AG04450 (cell line): ENCODE results near the gene CAVIN2. TPM values are rescaled to one million over a fixed set of nuclear protein-coding genes. Genes with fewer than 3 reads are reported as not detected.

Experiments
- CTCF ChIA-PET: fragments of 300-600, 350-600 bp; formaldehyde crosslinking; extraction: SDS; loops from one replicate; lab custom pipeline; 2022; ENCODE audit warnings: antibody characterized with exemption, inconsistent platforms; lab: Charles Lee
- POLR2A ChIA-PET: fragments of 350-600 bp; formaldehyde crosslinking; extraction: SDS; loops from one replicate; lab custom pipeline; 2021; ENCODE audit warnings: antibody characterized with exemption, inconsistent platforms; lab: Yijun Ruan, JAX
- DNase-seq: peaks from one replicate; pipeline ENCODE4 v3.0.0-alpha.2; 2011; ENCODE audit warnings: low read depth, low spot score
- H3K27ac ChIP-seq: one replicate; pipeline ENCODE4 v1.5.1; 2012; ENCODE audit warnings: low read depth, low read length, control low read depth
- H3K27me3 ChIP-seq: one replicate; pipeline ENCODE4 v1.6.0; 2012; ENCODE audit warnings: low read length; ENCODE audit not compliant: control insufficient read depth, insufficient read depth
- H3K4me3 ChIP-seq: 2 replicates; pipeline ENCODE4 v1.5.1; 2011; ENCODE audit warnings: mild to moderate bottlenecking, low read depth, low read length, control low read depth
- H3K9me3 ChIP-seq: 2 replicates; pipeline ENCODE4 v1.5.1; 2012; ENCODE audit warnings: low read length; ENCODE audit not compliant: control insufficient read depth, insufficient read depth
- polyA plus RNA-seq: library from polyadenylated mRNA; depleted of rRNA; stranded (reverse); fragments of >200 nt; gene quantifications from 2 replicates; pipeline ENCODE4 v1.2.3, GENCODE V29; 2011
- TF ChIP-seq, protein P1 (sequence below): IDR thresholded peaks from 2 replicates; pipeline ENCODE4 v1.5.1; 2011; ENCODE audit warnings: low read depth, low read length, control low read depth, inconsistent platforms

CAVIN2 gene
- polyA plus RNA-seq, 1 experiment = 26.1 TPM

DNA sequence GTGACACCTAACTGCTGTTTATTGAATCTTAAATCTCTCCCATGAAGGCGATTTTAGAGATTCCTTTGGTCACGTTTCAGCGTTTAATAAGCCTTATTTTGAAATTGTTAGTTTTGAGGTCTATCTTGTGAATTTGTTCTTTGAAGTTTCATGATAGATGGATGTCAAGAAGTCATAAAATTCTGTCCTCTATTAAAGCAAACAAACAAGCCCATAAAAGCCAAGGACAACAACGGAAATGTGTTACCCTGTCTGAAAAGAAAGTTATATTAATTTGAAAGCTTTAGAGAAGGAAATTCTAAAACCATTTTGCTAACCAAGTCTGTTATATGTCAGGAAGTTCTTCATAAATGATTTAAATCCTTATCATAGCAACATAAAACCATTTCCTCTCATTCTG is 7.0 kb upstream of the CAVIN2 start:
- no peaks in the 10 kb centered on the region for H3K27me3 ChIP-seq
- TF ChIP-seq, protein P1, sequence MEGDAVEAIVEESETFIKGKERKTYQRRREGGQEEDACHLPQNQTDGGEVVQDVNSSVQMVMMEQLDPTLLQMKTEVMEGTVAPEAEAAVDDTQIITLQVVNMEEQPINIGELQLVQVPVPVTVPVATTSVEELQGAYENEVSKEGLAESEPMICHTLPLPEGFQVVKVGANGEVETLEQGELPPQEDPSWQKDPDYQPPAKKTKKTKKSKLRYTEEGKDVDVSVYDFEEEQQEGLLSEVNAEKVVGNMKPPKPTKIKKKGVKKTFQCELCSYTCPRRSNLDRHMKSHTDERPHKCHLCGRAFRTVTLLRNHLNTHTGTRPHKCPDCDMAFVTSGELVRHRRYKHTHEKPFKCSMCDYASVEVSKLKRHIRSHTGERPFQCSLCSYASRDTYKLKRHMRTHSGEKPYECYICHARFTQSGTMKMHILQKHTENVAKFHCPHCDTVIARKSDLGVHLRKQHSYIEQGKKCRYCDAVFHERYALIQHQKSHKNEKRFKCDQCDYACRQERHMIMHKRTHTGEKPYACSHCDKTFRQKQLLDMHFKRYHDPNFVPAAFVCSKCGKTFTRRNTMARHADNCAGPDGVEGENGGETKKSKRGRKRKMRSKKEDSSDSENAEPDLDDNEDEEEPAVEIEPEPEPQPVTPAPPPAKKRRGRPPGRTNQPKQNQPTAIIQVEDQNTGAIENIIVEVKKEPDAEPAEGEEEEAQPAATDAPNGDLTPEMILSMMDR = no peak
- H3K9me3 ChIP-seq = no peaks in the 10 kb centered on the region
- ChIA-PET POLR2A (no interaction called here), CTCF (no interaction called here)
- H3K4me3 ChIP-seq = no peak overlapping the region
- H3K27ac ChIP-seq = no peak overlapping the region
- no peak for DNase-seq

DNA sequence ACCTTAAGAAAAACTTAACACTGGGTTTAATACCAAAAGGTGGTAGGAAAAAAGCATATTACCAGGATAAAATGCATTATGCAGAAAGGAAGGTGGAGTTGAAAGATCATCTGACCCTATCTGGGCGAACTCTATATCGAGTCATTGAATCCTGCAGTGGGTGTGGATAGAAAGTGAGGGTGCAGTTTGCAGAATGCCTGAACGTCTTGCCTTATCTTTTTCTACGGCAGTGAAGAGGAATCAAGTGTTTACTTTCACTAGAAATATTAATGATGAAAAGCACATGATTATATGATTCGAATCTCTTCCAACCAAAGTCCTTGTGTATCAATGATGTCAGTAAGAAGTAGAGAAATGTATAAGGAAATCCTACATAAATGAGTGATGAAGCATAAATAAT is 4.3 kb upstream of the CAVIN2 start:
- TF ChIP-seq, protein P1 = no peak
- DNase-seq = no peak
- Histone ChIP-seq H3K9me3 (peaks cover 5% of the 10 kb centered on the region; the same call in 1 of the 2 replicates), H3K27me3 (no peaks in the 10 kb centered on the region), H3K4me3 (no peak overlapping the region), H3K27ac (no peak overlapping the region)
- CTCF ChIA-PET = interaction anchor here (1.6 kb wide), 1 partner anchor 39 kb away, joined by 4 read pairs; no protein-coding TSS in a partner anchor
- POLR2A ChIA-PET = no interaction called here

DNA sequence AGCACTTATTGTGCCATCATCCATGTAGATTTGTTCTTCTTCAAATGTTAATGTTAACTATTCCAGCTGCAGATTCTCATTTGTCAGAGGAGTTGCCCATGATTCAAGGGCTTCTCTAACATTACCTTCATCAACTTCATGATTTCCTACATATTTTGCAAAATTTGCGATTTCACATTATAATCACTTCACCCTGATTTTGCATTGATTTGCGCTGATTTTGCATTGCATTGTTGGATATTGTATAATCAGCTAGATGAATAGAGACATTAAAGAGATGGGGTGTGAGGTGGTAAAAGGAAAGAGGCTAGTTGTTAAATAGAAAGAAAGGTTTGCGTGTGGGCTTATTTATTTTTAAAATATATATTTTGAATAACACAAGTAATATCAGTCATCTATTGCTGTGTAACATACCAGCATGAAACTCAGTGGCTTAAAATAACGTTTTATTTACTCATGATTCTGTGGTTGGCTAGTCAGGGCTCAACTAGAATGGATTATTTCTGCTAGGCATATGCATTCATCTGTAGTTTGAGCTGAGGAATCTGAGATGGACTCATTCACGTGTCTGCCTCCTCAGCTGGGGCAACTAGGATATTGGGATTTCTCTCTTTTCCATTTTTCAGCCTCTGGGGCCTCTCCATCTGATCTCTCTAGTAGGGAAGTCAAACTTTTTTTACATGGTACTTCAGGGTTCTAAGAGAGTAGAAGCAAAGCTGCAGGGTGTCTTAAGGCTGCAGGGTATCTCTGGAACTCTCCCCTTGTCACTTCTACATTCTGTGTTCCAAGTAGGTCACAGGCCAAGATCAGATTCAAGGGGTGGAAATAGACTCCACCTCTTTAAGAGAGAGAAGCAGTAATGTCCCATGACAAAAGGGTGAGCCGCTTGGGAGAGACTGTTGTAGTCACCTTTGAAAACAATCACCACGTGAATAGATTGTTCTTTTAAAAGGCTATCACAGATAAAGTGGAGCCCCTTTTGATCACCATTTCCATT is 2.2 kb upstream of the CAVIN2 start:
- H3K27me3 ChIP-seq = no peaks in the 10 kb centered on the region
- TF ChIP-seq, protein P1 = no peak
- ChIA-PET POLR2A (no interaction called here), CTCF (no interaction called here)
- no peak overlapping the region for H3K27ac ChIP-seq
- peaks cover 5% of the 10 kb centered on the region; the same call in 1 of the 2 replicates for H3K9me3 ChIP-seq
- no peak for DNase-seq
- no peak overlapping the region for H3K4me3 ChIP-seq

DNA sequence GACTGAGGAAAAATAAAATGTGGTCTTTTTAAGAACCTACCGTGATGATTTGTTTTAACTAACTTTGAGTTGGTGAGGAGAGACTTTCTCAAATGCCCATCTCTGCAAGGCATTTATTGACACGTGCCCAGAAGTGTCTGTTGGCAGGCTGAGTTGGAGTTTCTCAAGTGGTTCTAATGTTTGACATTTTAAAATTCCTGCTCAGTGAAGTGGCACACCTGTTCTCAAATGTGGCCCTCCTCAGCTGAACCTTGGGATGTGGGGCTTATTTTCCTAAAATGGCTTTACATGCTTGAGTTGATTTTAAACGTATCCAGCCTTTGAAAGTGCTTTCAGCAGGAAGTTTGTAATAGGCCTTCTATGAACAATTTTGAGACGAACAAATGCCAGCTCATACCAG is 876 bp upstream of the CAVIN2 start:
- H3K27me3 ChIP-seq = no peaks in the 10 kb centered on the region
- H3K9me3 ChIP-seq = peaks cover 5% of the 10 kb centered on the region; the same call in 1 of the 2 replicates
- H3K4me3 ChIP-seq = no peak overlapping the region
- TF ChIP-seq, protein P1 = no peak
- H3K27ac ChIP-seq = no peak overlapping the region
- DNase-seq = no peak
- ChIA-PET CTCF (interaction anchor here (2.5 to 6.1 kb wide), 2 partner anchors 36 to 315 kb away, joined by 8 to 50 read pairs; no protein-coding TSS in a partner anchor), POLR2A (interaction anchor here (1.1 to 2.2 kb wide), 4 partner anchors 10 to 170 kb away, joined by 3 to 6 read pairs (median 4); partner anchors contain the start of gene NABP1)
